ENCODE data around the gene CRB1.
"Not testable (repeated sequence)": the region's sequence is repeated elsewhere in the genome, so short reads cannot be mapped to it uniquely, and the experiment has no call there.

The CRB1 gene

GRCh38 chr1:197463142-197463541, 195.1 kb downstream of the CRB1 start:
- no peak for DNase-seq (ENCODE audit: low read depth)

GRCh38 chr1:197464044-197464443, 196.0 kb downstream of the CRB1 start:
- DNase-seq (ENCODE audit: low read depth): peak; percentile 70

GRCh38 chr1:197465528-197466327, 197.7 kb downstream of the CRB1 start:
- DNase-seq (ENCODE audit: low read depth): no peak

- no peak for DNase-seq (ENCODE audit: low read depth)
These were observed 198.8 kb downstream of the CRB1 start for GRCh38 chr1:197466813-197467212.

GRCh38 chr1:197467881-197468280, 199.8 kb downstream of the CRB1 start:
- peak; percentile 26 for DNase-seq (ENCODE audit: low read depth)

- no peak for DNase-seq (ENCODE audit: low read depth)
These were observed 200.6 kb downstream of the CRB1 start for GRCh38 chr1:197468543-197469175.

GRCh38 chr1:197469620-197470210, 201.7 kb downstream of the CRB1 start:
- DNase-seq (ENCODE audit: low read depth): no peak

- no peak for DNase-seq (ENCODE audit: low read depth)
These were observed 202.3 kb downstream of the CRB1 start for GRCh38 chr1:197470330-197470729.

- no peak for DNase-seq (ENCODE audit: low read depth)
These were observed 203.4 kb downstream of the CRB1 start for GRCh38 chr1:197471248-197471985.

GRCh38 chr1:197472141-197472540, 204.1 kb downstream of the CRB1 start:
- DNase-seq (ENCODE audit: low read depth): no peak

GRCh38 chr1:197480446-197480845, 212.4 kb downstream of the CRB1 start:
- DNase-seq (ENCODE audit: low read depth): no peak

- DNase-seq (ENCODE audit: low read depth): no peak
These were observed 213.0 kb downstream of the CRB1 start for GRCh38 chr1:197481101-197481500.

GRCh38 chr1:197485790-197486189, 217.7 kb downstream of the CRB1 start:
- DNase-seq (ENCODE audit: low read depth): no peak

- no peak for DNase-seq (ENCODE audit: low read depth)
These were observed 218.9 kb downstream of the CRB1 start for GRCh38 chr1:197486946-197487345.

GRCh38 chr1:197491505-197491904, 223.5 kb downstream of the CRB1 start:
- DNase-seq (ENCODE audit: low read depth): not testable (repeated sequence)

GRCh38 chr1:197496722-197497121, 228.7 kb downstream of the CRB1 start:
- DNase-seq (ENCODE audit: low read depth): no peak

GRCh38 chr1:197510691-197511378, 242.8 kb downstream of the CRB1 start:
- DNase-seq (ENCODE audit: low read depth): no peak

GRCh38 chr1:197515421-197515820, 247.4 kb downstream of the CRB1 start:
- no peak for DNase-seq (ENCODE audit: low read depth)

GRCh38 chr1:197519741-197520334, 251.8 kb downstream of the CRB1 start:
- peak; percentile 3 for DNase-seq (ENCODE audit: low read depth)

GRCh38 chr1:197521118-197521739, 253.2 kb downstream of the CRB1 start:
- peak; percentile 25 for DNase-seq (ENCODE audit: low read depth)

Measured in stromal cell of bone marrow (primary cell).